ENCODE data around the gene ANKRD39.

Gene ANKRD39

DNA sequence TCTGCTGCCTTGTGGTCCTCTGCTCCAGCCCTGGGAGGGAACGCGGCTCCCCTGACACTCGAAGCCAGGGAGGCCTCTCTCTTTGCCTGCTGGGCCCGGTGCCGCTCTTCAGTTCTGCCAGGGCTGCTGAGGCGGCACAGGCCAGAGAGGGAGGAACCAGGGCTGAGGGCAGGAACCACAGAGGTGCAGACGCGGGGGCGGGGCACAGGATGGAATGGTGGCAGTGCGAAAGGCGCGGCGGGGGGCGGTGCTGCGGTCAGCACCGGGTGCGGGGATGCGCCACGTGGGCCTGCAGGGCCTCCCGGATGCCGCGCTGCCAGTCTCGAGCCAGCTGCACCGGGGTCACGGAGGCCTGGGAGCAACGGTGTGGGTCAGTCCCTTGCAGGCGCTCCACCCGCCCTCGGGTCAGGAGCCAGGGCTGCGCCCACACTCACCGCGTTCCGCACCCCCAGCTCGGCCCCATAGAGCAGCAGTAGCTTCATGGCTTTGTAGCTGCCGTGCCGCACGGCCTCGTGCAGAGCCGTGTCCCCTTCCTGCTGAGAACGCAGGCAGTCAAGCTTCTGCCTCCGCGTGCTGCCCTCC lies 18.4 kb downstream of the ANKRD39 start:
- no peak overlapping the region for H3K4me3 ChIP-seq (ENCODE audit: low read depth, low read length)
- no peak for DNase-seq
- no peaks in the 10 kb centered on the region for H3K4me1 ChIP-seq
- no peaks in the 10 kb centered on the region for H3K36me3 ChIP-seq
- TF ChIP-seq, protein P1, sequence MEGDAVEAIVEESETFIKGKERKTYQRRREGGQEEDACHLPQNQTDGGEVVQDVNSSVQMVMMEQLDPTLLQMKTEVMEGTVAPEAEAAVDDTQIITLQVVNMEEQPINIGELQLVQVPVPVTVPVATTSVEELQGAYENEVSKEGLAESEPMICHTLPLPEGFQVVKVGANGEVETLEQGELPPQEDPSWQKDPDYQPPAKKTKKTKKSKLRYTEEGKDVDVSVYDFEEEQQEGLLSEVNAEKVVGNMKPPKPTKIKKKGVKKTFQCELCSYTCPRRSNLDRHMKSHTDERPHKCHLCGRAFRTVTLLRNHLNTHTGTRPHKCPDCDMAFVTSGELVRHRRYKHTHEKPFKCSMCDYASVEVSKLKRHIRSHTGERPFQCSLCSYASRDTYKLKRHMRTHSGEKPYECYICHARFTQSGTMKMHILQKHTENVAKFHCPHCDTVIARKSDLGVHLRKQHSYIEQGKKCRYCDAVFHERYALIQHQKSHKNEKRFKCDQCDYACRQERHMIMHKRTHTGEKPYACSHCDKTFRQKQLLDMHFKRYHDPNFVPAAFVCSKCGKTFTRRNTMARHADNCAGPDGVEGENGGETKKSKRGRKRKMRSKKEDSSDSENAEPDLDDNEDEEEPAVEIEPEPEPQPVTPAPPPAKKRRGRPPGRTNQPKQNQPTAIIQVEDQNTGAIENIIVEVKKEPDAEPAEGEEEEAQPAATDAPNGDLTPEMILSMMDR (IDR thresholded peaks at IDR 0.05; ENCODE audit: low read depth, low read length), result no peak
- H3K9me3 ChIP-seq, result no peaks in the 10 kb centered on the region
- H3K27me3 ChIP-seq, result no peaks in the 10 kb centered on the region

DNA sequence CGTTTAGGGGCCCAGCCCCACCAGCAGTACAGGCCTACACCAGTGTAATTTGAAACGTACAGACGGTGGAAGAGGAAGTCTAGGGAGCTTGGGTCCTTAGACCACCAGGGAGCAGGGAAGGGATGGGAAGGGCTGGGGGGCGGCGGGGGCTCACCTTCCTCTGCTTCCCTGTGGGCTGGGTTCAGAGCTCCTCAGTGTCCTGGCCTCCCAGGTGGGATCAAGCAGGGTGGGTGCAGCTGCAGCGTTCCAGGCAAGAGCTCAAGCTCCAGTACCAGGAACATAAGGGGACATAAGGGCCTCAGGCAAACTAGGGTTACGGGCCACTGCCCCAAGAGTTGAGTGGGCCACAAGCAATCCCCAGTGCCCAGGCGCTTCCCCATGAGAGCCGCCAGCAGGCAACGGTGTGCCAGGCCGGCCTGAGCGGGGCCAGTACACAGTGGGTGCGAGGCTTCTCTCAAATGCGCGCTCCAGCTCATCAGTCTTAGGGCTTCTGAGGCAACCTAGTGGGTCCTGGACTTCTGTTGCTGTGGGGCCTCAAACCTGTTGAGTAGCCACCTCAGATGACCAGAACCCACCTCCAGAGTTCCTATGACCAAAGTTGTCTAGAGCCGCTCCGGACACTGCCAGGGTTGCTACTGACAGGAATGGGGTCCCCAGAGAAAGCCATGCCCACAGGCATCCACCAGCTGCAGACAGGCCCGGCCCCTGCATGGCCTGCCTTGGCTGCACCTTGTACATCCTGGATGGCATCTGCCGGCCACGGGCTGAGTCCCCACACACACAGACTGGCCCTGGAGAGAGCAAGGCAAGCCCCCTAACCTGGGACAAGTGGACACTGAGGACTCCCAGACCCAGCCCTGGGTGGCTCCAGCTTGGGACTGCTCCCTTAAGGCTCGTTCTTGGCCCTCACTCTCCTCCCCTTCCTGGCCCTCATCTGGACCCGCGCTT lies 19.2 kb downstream of the ANKRD39 start:
- H3K36me3 ChIP-seq, result no peaks in the 10 kb centered on the region
- TF ChIP-seq, protein P1 (IDR thresholded peaks at IDR 0.05; ENCODE audit: low read depth, low read length), result no peak
- no peak overlapping the region for H3K4me3 ChIP-seq (ENCODE audit: low read depth, low read length)

DNA sequence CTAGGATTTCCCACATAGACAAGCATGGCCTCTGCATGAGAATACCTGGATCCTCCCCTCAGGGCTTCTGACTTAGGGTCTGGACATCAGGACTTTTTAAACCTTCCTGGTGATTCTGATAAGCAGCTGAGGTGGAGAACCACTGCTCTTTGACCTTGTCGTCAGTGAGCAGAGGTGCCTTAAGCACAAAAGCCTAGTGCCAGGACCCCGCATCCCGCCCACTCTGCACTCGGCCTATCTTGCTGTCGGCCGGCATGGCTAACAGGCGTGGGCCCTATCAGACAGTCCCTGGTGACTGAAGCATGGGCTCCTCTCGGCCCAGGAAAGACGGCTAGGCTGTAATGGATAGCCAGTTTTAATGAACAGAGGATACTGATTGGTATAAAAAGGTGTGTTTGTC lies 20.2 kb downstream of the ANKRD39 start:
- H3K9me3 ChIP-seq, result no peaks in the 10 kb centered on the region
- no peaks in the 10 kb centered on the region for H3K36me3 ChIP-seq
- TF ChIP-seq, protein P1 (IDR thresholded peaks at IDR 0.05; ENCODE audit: low read depth, low read length), result no peak
- no peaks in the 10 kb centered on the region for H3K4me1 ChIP-seq
- H3K27me3 ChIP-seq, result no peaks in the 10 kb centered on the region
- H3K4me3 ChIP-seq (ENCODE audit: low read depth, low read length), result no peak overlapping the region
- DNase-seq, result no peak

More for the DNA sequence above, 19.2 kb downstream of the ANKRD39 start:
- no peaks in the 10 kb centered on the region for H3K27me3 ChIP-seq
- H3K4me1 ChIP-seq, result no peaks in the 10 kb centered on the region
- DNase-seq, result no peak
- H3K9me3 ChIP-seq, result no peaks in the 10 kb centered on the region

DNA sequence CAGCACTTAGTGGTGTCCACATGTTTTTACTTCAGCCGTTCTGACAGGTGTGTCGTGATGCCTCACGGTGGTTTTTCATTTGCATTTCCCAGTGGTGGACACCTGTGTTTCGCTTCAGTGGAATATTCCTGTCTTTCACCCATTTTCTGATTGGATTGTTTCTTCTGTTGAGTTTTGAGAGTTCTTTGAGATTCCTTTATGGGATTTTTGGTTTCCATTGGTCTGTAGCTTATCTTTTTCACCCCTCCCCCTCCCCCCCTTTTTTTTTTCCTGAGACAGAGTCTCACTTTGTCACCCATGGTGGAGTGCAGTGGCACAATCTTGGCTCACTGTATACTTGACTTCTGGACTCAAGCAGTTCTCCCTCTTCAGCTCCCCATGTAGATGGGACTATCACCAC lies 22.0 kb downstream of the ANKRD39 start:
- H3K4me3 ChIP-seq (ENCODE audit: low read depth, low read length), result no peak overlapping the region
- no peak for DNase-seq
- TF ChIP-seq, protein P1 (IDR thresholded peaks at IDR 0.05; ENCODE audit: low read depth, low read length), result no peak
- H3K27me3 ChIP-seq, result no peaks in the 10 kb centered on the region
- no peaks in the 10 kb centered on the region for H3K4me1 ChIP-seq
- no peaks in the 10 kb centered on the region for H3K9me3 ChIP-seq
- no peaks in the 10 kb centered on the region for H3K36me3 ChIP-seq

DNA sequence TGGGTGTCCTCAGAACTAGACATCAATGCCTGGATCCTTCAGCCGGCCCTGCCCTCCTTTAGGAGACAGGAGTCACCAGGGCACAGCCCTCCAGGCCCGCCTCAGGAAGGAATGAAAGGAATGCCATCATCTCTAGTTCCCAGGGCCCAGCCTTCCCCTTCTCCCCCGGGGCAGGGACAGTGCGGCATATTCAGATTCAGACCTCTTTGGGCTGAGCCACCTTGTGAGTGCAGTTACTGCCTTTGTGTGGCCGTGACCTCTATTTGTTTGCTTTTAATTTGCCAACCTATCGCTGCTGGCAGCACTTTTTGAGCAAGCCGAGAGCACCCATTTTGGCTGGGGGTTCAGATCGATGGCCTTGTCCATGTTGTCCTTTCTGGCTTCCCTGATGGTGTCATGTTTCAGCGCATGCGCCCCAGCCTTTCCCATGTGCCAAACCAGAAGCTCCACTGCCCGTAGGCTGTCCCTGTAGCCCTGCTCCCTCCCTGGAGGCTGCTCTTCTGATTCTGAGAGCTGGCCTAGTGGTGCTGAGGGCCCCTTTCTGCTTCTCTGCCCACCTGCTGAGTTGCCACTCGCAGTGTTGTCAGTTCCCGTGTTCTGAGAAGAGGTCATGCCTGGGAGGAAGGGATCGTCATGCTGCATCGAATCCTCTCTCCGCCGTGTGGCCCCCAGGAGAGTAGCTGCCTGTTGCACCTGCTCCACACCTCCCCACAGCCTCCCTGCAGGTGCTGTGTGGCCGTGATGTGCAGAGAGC lies 24.9 kb downstream of the ANKRD39 start:
- no peak for DNase-seq
- TF ChIP-seq, protein P1 (IDR thresholded peaks at IDR 0.05; ENCODE audit: low read depth, low read length), result no peak
- H3K36me3 ChIP-seq, result peaks cover 3% of the 10 kb centered on the region; the same call in 1 of the 2 replicates
- H3K27me3 ChIP-seq, result no peaks in the 10 kb centered on the region
- H3K4me1 ChIP-seq, result no peaks in the 10 kb centered on the region
- H3K4me3 ChIP-seq (ENCODE audit: low read depth, low read length), result no peak overlapping the region
- H3K9me3 ChIP-seq, result no peaks in the 10 kb centered on the region
